HepG2 (cell line): ENCODE data around the gene TGM2. TPM values are rescaled to one million over a fixed set of nuclear protein-coding genes. Genes with fewer than 3 reads are reported as not detected.
A peak's percentile ranks its signal among the peaks of the same experiment; 100 is the strongest.

Experiments used
- ATAC-seq: fragments of 200-7000 bp; cut with Tn5 transposase; 3 replicates; pipeline ENCODE4 v1.9.1; 2020; ENCODE audit warnings: mild to moderate bottlenecking, moderate library complexity
- BruUV-seq: library from RNA; stranded (reverse); fragments of 400-500 nt; replicated peaks from 2 replicates; lab custom pipeline; 2021; lab: Mats Ljungman, UMichigan
- CTCF ChIA-PET: fragments of 300-600 bp; formaldehyde crosslinking; extraction: SDS; loops from one replicate; lab custom pipeline; 2021; ENCODE audit warnings: low total read pairs, inconsistent platforms, low intra/inter-chr PET ratio; lab: Yijun Ruan, JAX
- POLR2A ChIA-PET: fragments of 350-600 bp; sonication (Branson Sonifier 250); formaldehyde crosslinking; loops from one replicate; lab custom pipeline; 2020; ENCODE audit warnings: antibody characterized with exemption, inconsistent platforms; lab: Yijun Ruan, JAX
- DNase-seq: peaks from one replicate; pipeline ENCODE4 v3.0.0-alpha.2; 2015; ENCODE audit warnings: low spot score
- FAIRE-seq: peaks from 3 replicates; lab custom pipeline; 2011; peaks lifted over from hg19 to GRCh38; lab: Jason Lieb, UNC
- H2AFZ ChIP-seq: one replicate; pipeline ENCODE4 v1.6.1; 2011; ENCODE audit warnings: low read length, inconsistent platforms
- H3K27ac ChIP-seq: fragments of 300-600 bp; 3 replicates; pipeline ENCODE4 v1.8.0; 2011; ENCODE audit warnings: mixed run types, mild to moderate bottlenecking, mixed read lengths, low read length, inconsistent platforms; ENCODE audit not compliant: insufficient read depth; ENCODE audit errors: extremely low read length
- H3K27me3 ChIP-seq, 2 experiments: fragments of 200-600 bp in 1 of 2; 2 replicates in 1 of 2; 3 replicates in 1 of 2; pipeline versions ENCODE4 v1.6.0 to v1.8.0; 2011; ENCODE audit warnings: low read length in 2 of 2, mild to moderate bottlenecking in 2 of 2, moderate library complexity in 2 of 2, inconsistent platforms in 1 of 2; ENCODE audit not compliant: insufficient read depth in 2 of 2, control insufficient read depth in 1 of 2
- H3K36me3 ChIP-seq, 2 experiments: fragments of 200-600 bp in 1 of 2; replicated peaks in 1 of 2; 2 replicates in 1 of 2; 3 replicates in 1 of 2; pipeline versions ENCODE4 v1.5.1 to v1.8.0; 2011; ENCODE audit warnings: low read length in 2 of 2, inconsistent platforms in 1 of 2; ENCODE audit not compliant: insufficient read depth in 2 of 2, control insufficient read depth in 1 of 2
- H3K4me1 ChIP-seq: 2 replicates; pipeline ENCODE4 v1.5.1; 2012; ENCODE audit warnings: low read length, inconsistent platforms; ENCODE audit not compliant: insufficient read depth
- H3K4me2 ChIP-seq: 2 replicates; pipeline ENCODE4 v1.6.0; 2011; ENCODE audit warnings: low read depth, low read length, inconsistent platforms
- H3K4me3 ChIP-seq, 3 experiments: fragments of 200-600 bp in 1 of 3; sonication (generic), shearing (Covaris generic) in 1 of 3; replicated peaks in 1 of 3; 2 replicates each; pipeline ENCODE4 v1.5.1; 2011 to 2016; ENCODE audit warnings: low read length in 3 of 3, inconsistent platforms in 2 of 3, low read depth in 2 of 3, mild to moderate bottlenecking in 2 of 3, control low read depth in 1 of 3, mixed read lengths in 1 of 3; ENCODE audit not compliant: insufficient read depth in 1 of 3
- H3K79me2 ChIP-seq: one replicate; pipeline ENCODE4 v1.6.1; 2011; ENCODE audit warnings: low read length, inconsistent platforms; ENCODE audit not compliant: insufficient read depth
- H3K9ac ChIP-seq: 2 replicates; pipeline ENCODE4 v1.6.0; 2011; ENCODE audit warnings: mild to moderate bottlenecking, low read depth, low read length, inconsistent platforms; ENCODE audit not compliant: insufficient read depth
- H3K9me3 ChIP-seq: 2 replicates; pipeline ENCODE4 v1.5.1; 2012; ENCODE audit warnings: mild to moderate bottlenecking, low read length
- H4K20me1 ChIP-seq: 2 replicates; pipeline ENCODE4 v1.6.0; 2011; ENCODE audit warnings: inconsistent platforms, mild to moderate bottlenecking, low read length, moderate library complexity; ENCODE audit not compliant: insufficient read depth
- EP300 ChIP-seq, 3 experiments: sonication (generic) in 1 of 3; formaldehyde crosslinking in 1 of 3; IDR thresholded peaks; 2 replicates each; pipeline versions ENCODE4 v1.5.1 to v1.6.1; 2011 to 2020; ENCODE audit warnings: low read depth in 2 of 3, low read length in 2 of 3, borderline replicate concordance in 1 of 3, improper control_type of control experiment in 1 of 3, mild to moderate bottlenecking in 1 of 3, missing genetic modification reagents in 1 of 3, moderate library complexity in 1 of 3
- FLYWCH1 ChIP-seq: sonication (generic); formaldehyde crosslinking; IDR thresholded peaks from 2 replicates; pipeline ENCODE4 v1.8.1; 2023; ENCODE audit warnings: mild to moderate bottlenecking, missing genetic modification reagents
- MAFG ChIP-seq: sonication (generic); formaldehyde crosslinking; IDR thresholded peaks from 2 replicates; pipeline ENCODE4 v1.5.1; 2020; ENCODE audit warnings: mild to moderate bottlenecking, missing genetic modification reagents
- SP2 ChIP-seq: sonication (generic); formaldehyde crosslinking; IDR thresholded peaks from 2 replicates; pipeline ENCODE4 v1.5.1; 2020; ENCODE audit warnings: mild to moderate bottlenecking, missing genetic modification reagents
- TSC22D2 ChIP-seq: sonication (generic); formaldehyde crosslinking; IDR thresholded peaks from 2 replicates; pipeline ENCODE4 v1.5.1; 2020; ENCODE audit warnings: missing genetic modification reagents, mild to moderate bottlenecking, borderline replicate concordance
- ZNF232 ChIP-seq: sonication (generic); formaldehyde crosslinking; IDR thresholded peaks from 2 replicates; pipeline ENCODE4 v1.4.0; 2020; ENCODE audit warnings: missing genetic modification reagents, borderline replicate concordance
- ZNF3 ChIP-seq: IDR thresholded peaks from 2 replicates; pipeline ENCODE4 v1.7.0; 2017; ENCODE audit warnings: inconsistent platforms
- ZNF552 ChIP-seq: sonication (generic); formaldehyde crosslinking; IDR thresholded peaks from 2 replicates; pipeline ENCODE4 v1.9.0; 2022; ENCODE audit warnings: missing genetic modification reagents, mild to moderate bottlenecking, borderline replicate concordance
- ZNF687 ChIP-seq: sonication (generic); formaldehyde crosslinking; IDR thresholded peaks from 2 replicates; pipeline ENCODE4 v1.5.1; 2020; ENCODE audit warnings: mild to moderate bottlenecking, missing genetic modification reagents, moderate library complexity
- ZNF83 ChIP-seq: sonication (generic); formaldehyde crosslinking; IDR thresholded peaks from 2 replicates; pipeline ENCODE4 v1.4.0; 2020; ENCODE audit warnings: missing genetic modification reagents, mild to moderate bottlenecking, borderline replicate concordance
- WGBS: methylation state at CpG from one replicate; pipeline ENCODE4 v1.1.6; 2017; ENCODE audit warnings: low lambda C conversion rate; 5-methylcytosine and 5-hydroxymethylcytosine counted together
- in situ Hi-C: cut with HindIII; loops from 2 replicates; pipeline ENCODE4 v1.10.0; 2017; ENCODE audit warnings: low pct_unique_long_range_greater_than_20kb; ENCODE audit not compliant: extremely low pct_ligation_motif_present
- intact Hi-C: fragments of 100-400 bp; cut with micrococcal nuclease; formaldehyde crosslinking; loops from one replicate; pipeline ENCODE4 v1.10.0; 2022; ENCODE audit not compliant: unreplicated experiment
- polyA plus RNA-seq, 8 experiments: library from polyadenylated mRNA; depleted of rRNA in 3 of 8; stranded (reverse) in 7 of 8; unstranded in 1 of 8; fragments of >200 nt; fragmentation: Illumina TruSeq in 4 of 8; extraction: Trizol in 4 of 8; gene quantifications; 2 replicates each; pipeline versions ENCODE4 v1.2.1 to v1.2.3, GENCODE V29; 2011 to 2016; ENCODE audit warnings: low read depth in 4 of 8, missing spikeins in 1 of 8, mixed read lengths in 1 of 8; ENCODE audit not compliant: insufficient read depth in 1 of 8
- total RNA-seq, 5 experiments: library from RNA; depleted of rRNA; stranded (reverse); fragments of >200 nt; fragmentation: Illumina TruSeq; extraction: Trizol; gene quantifications; 2 replicates each; pipeline ENCODE4 v1.2.3, GENCODE V29; 2016; ENCODE audit warnings: low read depth in 1 of 5
- TF ChIP-seq, protein P1 (sequence below): sonication (generic); formaldehyde crosslinking; IDR thresholded peaks from 2 replicates; pipeline ENCODE4 v1.8.1; 2023; ENCODE audit warnings: mild to moderate bottlenecking, missing genetic modification reagents
- TF ChIP-seq, protein P2 (sequence below): sonication (generic); formaldehyde crosslinking; IDR thresholded peaks from 2 replicates; pipeline ENCODE4 v1.4.0; 2020; ENCODE audit warnings: missing genetic modification reagents, borderline replicate concordance

Gene TGM2
- total and polyA plus RNA-seq, 2 of the 13 experiments (the other 11 are each of a cell fraction or from before 2014, with no cell fraction given), result 4.2 to 46.4 TPM

GRCh38 chr20:38162149-38162548 is 2.9 kb downstream of the TGM2 start (continued):
- TF ChIP-seq ZNF552 (CRISPR knock-in tag), result no peak
- TF ChIP-seq, protein P1, sequence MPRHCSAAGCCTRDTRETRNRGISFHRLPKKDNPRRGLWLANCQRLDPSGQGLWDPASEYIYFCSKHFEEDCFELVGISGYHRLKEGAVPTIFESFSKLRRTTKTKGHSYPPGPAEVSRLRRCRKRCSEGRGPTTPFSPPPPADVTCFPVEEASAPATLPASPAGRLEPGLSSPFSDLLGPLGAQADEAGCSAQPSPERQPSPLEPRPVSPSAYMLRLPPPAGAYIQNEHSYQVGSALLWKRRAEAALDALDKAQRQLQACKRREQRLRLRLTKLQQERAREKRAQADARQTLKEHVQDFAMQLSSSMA, result no peak
- TF ChIP-seq ZNF3 (CRISPR knock-in tag), result peak; percentile 48; the same call in 1 of the 2 replicates
- TF ChIP-seq, all 625 proteins: peak for 9

GRCh38 chr20:38161412-38161774 is 3.7 kb downstream of the TGM2 start:
- H3K9ac ChIP-seq, result no peak overlapping the region
- intact Hi-C loops (no loop called here), in situ Hi-C loops (no loop called here)
- ChIA-PET CTCF (no interaction called here), POLR2A (interaction anchor here (2.0 to 3.9 kb wide), 2 partner anchors 17 to 18 kb away, joined by 8 to 37 read pairs; no protein-coding TSS in a partner anchor)
- ATAC-seq (no peak), DNase-seq (no peak), FAIRE-seq (no peak)
- no peak overlapping the region for H3K4me3 ChIP-seq
- H3K27ac ChIP-seq, result no peak overlapping the region
- H3K4me2 ChIP-seq, result no peak overlapping the region
- H3K27me3 ChIP-seq, result no peaks in the 10 kb centered on the region
- whole genome bisulfite sequencing, result 97% methylated on average over 14 of the region's 14 CpGs
- no peak overlapping the region for H2AFZ ChIP-seq
- peaks cover 1 to 6% of the 10 kb centered on the region in 2 experiments; a peak in 3 of 5 replicates for H3K36me3 ChIP-seq
- no TSS peak for BruUV-seq
- TF ChIP-seq FLYWCH1 (CRISPR knock-in tag), result no peak
- TF ChIP-seq ZNF687 (CRISPR knock-in tag), result peak; percentile 30
- TF ChIP-seq MAFG (CRISPR knock-in tag), result 0 out of 2 replicates have a peak, but pooled peaks have one; percentile 18
- no peak for TF ChIP-seq EP300 (IDR thresholded peaks at IDR 0.05; ENCODE audit: low read depth in 2 of 2, low read length in 2 of 2)
- TF ChIP-seq EP300 (CRISPR knock-in tag; IDR thresholded peaks at IDR 0.05; ENCODE audit: borderline replicate concordance), result no peak
- TF ChIP-seq SP2 (CRISPR knock-in tag), result 0 out of 2 replicates have a peak, but pooled peaks have one; percentile 31
- no peak for TF ChIP-seq ZNF83
- TF ChIP-seq, protein P2, sequence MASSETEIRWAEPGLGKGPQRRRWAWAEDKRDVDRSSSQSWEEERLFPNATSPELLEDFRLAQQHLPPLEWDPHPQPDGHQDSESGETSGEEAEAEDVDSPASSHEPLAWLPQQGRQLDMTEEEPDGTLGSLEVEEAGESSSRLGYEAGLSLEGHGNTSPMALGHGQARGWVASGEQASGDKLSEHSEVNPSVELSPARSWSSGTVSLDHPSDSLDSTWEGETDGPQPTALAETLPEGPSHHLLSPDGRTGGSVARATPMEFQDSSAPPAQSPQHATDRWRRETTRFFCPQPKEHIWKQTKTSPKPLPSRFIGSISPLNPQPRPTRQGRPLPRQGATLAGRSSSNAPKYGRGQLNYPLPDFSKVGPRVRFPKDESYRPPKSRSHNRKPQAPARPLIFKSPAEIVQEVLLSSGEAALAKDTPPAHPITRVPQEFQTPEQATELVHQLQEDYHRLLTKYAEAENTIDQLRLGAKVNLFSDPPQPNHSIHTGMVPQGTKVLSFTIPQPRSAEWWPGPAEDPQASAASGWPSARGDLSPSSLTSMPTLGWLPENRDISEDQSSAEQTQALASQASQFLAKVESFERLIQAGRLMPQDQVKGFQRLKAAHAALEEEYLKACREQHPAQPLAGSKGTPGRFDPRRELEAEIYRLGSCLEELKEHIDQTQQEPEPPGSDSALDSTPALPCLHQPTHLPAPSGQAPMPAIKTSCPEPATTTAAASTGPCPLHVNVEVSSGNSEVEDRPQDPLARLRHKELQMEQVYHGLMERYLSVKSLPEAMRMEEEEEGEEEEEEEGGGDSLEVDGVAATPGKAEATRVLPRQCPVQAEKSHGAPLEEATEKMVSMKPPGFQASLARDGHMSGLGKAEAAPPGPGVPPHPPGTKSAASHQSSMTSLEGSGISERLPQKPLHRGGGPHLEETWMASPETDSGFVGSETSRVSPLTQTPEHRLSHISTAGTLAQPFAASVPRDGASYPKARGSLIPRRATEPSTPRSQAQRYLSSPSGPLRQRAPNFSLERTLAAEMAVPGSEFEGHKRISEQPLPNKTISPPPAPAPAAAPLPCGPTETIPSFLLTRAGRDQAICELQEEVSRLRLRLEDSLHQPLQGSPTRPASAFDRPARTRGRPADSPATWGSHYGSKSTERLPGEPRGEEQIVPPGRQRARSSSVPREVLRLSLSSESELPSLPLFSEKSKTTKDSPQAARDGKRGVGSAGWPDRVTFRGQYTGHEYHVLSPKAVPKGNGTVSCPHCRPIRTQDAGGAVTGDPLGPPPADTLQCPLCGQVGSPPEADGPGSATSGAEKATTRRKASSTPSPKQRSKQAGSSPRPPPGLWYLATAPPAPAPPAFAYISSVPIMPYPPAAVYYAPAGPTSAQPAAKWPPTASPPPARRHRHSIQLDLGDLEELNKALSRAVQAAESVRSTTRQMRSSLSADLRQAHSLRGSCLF (CRISPR knock-in tag), result no peak
- TF ChIP-seq ZNF232 (CRISPR knock-in tag), result no peak
- TF ChIP-seq TSC22D2 (CRISPR knock-in tag), result no peak
- H4K20me1 ChIP-seq, result no peaks in the 10 kb centered on the region
- H3K9me3 ChIP-seq, result no peaks in the 10 kb centered on the region
- peaks cover 55% of the 10 kb centered on the region for H3K4me1 ChIP-seq
- H3K79me2 ChIP-seq, result no peaks in the 10 kb centered on the region
